GM21576 (cell line): ENCODE measurements around the gene ZDHHC19.
A peak's percentile ranks its signal among the peaks of the same experiment; 100 is the strongest.
"Not testable (repeated sequence)": the region's sequence is repeated elsewhere in the genome, so short reads cannot be mapped to it uniquely, and the experiment has no call there.

Experiments used
- ATAC-seq: cut with Tn5 transposase; IDR thresholded peaks from one replicate; pipeline ENCODE4 v1.9.1; 2021; ENCODE audit warnings: mild to moderate bottlenecking, moderate library complexity; ENCODE audit not compliant: unreplicated experiment

The ZDHHC19 gene

DNA sequence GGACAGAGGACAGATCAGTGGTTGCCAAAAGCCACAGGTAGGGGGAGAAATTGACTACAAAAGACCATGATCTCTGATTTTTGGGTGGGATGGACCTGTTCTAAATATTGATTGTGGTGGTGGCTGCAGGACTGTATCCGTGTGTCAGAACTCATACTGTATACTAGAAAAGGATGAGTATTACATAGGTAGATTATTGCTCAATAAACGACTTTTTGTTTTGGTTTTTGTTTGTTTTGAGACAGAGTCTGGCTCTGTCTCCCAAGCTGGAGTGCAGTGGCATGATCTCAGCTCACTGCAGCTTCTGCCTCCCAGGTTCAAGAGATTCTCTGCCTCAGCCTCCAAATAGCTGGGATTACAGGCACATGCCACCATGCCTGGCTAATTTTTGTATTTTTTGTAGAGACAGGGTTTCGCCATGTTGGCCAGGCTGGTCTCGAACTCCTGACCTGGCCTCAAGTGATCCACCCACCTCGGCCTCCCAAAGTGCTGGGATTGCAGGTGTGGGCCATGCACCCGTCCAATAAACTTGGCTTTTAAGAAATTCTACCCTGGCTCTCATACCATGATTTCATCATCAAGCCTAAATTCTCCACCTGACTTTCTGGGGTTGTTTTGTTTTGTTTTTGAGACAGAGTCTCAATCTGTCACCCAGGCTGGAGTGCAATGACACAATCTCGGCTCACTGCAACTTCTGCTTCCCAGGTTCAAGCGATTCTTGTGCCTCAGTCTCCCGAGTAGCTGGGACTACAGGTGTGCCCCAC is 5.6 kb downstream of the ZDHHC19 start:
- not testable (repeated sequence) for ATAC-seq

DNA sequence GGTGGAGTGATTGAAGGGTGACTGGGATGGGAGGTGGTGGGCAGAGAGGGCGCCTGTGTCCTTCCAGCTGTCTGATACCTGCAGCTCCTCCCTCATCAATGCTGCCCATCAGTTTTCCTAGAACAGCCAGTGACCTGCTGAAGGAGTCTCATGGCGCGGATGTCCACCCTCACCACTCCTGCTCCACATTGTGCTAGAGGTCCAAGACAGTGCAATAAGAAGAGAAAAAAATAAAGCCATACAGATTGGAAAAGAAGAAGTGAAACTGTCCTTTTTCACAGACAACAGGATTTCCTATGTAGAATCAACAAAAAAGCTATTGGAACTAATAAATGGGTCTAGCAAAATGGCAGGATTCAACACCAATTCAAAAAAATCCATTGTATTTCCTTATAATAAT is 7.4 kb downstream of the ZDHHC19 start:
- no peak for ATAC-seq

DNA sequence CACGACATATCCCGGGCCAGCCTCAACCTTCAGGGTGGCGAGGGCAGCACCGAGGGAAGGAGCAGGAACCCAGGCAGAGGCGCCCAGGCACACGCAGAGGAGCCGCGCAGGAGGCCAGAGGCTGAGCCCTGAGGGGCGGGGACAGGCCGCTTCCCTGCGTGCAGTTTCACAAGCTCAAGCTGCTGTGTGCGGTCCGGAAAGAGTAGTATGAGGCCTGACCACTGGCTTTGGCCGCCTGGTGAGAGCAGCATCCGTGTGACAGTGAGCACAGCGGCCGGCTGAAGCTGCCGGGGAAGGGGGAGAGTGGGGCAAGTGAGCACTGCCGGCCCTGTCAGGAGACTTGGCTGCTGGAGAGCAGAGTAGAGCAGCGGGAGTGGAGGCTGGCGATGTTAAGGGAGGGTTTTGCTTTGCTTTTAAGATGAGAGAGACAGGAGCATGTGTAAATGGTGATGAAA is 8.7 kb downstream of the ZDHHC19 start:
- no peak for ATAC-seq

DNA sequence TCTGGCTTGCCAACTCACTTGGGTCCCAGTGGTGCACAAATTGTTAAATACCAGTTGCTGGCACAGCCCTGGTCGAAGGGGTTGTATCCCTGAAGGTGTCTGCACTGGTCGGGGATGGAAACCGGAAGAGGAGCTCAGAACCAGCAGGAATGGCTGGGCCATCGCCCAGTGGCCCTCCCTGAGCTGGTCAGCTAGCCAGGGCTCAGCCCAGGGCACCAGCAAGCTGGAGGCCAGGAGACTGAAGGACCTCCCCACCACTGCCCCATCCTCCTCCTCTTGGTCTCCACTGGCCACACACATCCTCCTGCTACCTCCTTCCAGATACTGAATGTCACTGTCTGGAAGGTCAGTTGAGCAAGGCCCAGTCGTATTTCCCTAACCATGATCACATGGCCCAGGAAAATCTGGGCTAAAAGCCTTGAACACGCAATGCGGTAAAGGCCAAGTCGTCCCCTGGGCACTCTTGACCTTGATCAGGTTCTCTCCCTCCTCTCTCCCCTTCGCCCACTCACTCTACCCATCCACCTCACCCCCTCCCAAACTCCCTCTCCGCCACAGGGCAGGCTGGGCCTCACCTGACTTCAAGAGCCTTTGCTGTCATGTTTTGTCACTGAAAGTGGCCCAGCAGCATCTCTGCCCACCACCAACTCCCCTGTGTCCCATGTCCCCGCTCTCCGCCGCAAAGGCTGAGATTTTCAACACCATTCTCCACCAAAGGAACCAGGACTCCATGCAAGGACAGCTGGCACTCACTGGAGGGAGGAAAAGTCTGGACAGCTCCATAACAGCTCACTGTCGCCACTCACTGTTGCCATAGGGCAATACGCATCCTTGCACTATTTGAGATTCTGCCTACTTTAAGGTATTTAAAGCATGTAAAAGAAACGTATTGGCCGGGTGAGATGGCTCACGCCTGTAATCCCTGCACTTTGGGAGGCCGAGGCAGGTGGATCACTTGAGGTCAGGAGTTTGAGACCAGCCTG is 12.1 kb downstream of the ZDHHC19 start:
- ATAC-seq, result no peak

DNA sequence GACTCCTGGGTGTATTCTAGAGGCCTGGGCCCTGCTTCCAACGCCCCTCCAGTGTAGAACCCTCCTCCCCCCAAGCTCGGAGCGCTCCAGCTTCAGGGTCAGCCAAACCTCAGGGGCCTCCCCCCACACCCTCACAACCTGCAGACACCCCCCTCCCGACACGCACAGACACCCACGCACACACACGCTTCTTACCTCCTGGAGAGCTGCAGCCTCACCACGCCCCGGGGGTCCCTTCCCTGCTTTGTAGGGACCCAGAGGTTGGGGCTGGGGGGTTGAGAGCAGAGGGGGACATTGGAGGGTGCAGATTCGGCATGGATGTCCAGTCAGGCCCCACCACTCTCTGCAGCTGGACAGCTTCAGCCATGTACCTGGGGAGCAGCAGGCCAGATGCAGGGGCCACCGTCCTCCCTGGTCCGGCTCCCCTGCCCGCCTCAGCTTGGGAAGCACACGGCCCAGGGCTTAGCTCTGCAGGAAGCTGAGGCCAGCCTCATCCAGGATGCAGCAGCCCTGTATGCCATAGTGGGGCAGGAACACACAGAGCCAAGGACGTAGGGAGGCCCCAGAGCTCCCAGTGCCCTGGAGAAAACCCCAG is 13.0 kb downstream of the ZDHHC19 start:
- ATAC-seq, result no peak

DNA sequence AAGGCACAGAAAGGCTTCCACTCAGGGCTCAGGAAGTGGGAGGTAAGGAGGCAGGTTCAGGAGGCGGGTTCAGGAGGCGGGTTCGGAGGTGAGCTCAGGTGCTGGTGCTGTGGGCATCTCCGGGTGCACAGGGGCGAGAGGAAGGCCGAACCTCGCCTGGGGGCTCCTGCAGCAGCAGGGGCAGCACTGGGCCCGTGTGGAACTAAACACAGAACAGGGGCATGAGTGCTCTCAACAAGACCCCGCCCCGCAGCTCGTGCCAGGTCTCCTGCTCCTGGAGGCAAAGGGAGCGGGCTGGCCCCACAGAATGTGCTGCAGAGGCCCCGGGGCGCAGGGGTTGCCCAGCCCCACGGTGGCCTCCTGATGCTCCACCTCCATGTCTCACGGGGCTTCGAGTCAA is 13.7 kb downstream of the ZDHHC19 start:
- ATAC-seq, result no peak

DNA sequence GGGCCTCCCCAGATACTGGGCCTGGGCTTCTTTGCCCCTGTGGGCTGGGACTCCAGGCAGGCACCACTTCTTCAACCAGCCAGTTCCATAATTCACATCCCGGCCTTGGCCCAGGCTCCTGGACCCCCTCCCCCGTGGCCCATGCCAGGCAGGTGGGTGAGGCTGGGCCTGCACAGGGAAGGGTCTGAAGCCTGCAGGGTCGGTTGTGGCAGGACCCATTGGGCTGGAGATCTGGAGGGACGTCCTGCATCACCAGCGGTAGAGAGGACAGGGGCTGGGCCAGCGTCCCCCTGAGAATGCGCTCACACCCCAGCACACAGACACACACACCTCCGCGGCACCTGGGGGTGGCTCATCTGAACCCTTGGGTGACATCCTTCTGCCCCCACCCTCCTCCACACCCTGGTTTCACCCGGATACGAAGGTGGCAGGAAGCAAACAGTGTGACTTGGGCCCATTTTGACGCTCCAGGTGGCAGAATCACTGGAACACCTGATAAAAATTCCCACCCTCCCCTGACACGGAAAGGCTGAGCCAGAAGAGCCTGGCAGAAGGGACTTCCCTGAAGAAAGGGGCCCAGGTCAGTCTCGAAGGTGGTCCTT is 15.4 kb downstream of the ZDHHC19 start:
- no peak for ATAC-seq

DNA sequence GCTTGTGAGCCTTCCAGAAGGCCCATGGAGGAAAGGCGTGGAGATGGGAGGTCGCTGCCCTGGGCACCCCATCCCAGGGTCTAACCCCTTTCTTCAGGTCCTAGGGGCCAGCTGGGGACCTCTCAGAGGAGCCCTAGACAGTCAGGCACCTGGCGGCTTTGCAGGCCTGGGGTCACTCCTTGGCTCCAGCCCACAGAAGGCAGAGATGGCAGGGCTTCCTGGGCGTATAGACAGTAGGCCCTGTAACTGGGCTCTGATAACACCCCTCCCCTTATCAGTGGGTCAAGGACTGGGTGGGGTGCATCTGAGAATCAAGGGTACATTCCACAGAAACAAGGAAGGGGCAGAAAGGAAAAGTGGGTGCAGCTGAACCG is 16.7 kb downstream of the ZDHHC19 start:
- no peak for ATAC-seq

DNA sequence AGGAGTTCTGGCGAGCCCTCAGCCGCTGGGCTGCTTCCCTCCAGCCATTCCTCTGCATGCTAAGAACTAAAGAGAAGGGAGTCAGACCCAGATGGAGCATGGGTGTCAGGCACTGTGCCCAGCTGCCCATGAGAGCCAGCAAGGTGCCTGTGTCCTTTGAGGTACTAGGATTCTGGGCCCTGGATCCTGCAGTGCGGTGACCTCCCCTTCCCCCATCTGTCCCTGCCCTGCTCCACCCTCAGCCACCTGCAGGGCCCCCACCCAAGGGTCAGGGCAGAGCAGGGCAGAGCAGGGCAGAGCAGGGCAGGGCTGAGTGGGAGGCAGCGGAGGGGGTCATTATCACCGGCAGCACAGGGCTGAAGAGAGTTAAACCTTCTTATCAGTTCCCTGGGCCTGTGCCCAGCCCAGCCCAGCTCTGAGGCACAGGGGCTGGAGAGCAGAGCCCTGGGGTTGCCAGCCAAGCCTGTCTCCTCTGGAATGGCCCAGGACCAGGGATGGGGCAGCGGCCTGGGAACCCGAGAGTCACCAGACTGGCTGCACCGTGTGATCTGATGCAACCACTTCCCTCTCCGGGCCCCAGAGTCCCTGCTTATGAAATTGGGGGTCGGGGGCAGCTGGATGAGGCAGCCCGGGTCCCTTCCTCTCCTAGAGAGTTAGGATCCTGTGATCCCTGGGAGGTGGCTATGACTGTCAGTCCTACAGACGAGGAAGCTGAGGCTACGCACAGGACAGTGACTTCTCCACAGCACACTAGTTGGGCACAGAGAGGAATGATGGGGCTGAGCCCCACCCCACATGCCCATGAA is 17.3 kb downstream of the ZDHHC19 start:
- no peak for ATAC-seq

DNA sequence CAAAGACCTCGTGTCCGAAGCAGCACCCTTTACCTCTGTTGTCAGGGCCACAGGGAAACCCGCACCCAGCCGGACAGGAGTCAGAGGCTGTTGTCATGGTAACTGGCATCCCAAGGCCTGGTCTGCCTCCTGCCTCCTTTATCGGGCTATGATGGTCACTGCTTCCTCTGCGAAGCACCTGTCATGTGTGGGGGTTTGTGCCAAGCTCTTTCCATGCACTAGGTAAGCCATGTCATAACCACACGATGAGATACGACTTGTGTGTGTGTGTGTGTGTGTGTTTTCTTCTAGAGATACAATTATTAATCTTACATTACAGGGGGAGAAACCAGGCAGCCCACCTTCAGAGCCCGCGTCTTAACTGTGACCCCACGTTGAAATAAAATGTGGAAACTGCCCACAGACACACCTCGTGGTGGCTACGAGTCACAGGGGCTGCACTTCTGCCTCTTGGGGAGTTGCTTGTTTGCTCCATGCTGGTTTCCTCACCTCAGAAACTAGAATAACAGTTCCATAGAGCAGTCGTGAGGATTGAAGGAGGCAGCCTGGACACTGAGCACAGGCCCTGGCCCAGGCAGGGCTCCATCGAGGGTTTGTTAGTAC is 18.0 kb downstream of the ZDHHC19 start:
- no peak for ATAC-seq

DNA sequence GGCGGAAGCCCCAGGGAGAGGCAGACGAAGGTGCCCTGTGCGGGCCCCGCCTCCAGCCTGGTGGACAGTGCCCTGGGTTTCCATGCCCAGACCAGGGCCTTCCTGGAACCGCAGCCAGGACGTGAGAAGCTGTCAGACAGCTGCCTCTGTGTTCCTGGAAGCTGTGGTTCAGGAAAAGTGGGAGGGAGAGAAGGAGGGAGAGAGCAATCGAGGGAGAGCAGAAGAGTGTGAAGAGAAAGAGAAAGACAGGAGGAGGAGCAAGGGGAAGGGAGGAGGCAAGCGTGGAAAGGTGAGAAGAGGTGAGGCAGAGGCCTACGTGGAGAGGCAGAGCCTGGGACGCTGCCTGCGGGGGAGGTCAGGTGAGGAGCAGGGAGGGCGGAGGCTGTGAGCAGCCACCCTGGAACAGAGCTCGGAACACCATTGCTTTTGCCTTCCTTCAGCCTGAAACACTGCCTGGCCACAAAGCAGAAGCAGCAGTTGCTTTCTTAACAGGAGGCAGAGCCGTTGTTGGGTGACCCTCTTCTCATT is 18.6 kb downstream of the ZDHHC19 start:
- ATAC-seq, result peak; percentile 16

DNA sequence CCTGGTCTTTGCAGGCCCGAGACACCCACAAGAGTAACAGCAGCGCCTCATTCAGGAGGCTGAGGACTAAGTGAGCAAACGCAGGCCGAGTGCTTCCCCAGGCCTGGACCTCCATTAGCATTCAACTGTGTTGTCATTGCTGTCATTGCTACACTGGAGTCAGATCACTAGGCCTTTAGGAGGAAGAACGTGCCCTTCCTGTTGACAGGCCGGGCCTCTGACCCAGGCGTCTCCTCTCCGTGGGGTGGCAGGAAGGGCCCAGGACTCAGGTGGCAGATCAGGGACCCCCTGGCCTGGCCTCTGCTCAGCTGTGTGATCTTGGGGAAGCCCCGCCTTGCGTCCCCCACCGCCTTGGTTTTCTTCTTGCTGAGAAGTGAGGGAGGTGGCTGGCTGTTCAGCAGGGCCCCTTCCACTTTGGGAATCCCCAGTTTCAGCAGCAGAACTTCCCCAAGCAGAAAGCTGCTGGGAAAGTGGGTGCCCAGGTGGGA is 19.1 kb downstream of the ZDHHC19 start:
- ATAC-seq, result peak; percentile 29

DNA sequence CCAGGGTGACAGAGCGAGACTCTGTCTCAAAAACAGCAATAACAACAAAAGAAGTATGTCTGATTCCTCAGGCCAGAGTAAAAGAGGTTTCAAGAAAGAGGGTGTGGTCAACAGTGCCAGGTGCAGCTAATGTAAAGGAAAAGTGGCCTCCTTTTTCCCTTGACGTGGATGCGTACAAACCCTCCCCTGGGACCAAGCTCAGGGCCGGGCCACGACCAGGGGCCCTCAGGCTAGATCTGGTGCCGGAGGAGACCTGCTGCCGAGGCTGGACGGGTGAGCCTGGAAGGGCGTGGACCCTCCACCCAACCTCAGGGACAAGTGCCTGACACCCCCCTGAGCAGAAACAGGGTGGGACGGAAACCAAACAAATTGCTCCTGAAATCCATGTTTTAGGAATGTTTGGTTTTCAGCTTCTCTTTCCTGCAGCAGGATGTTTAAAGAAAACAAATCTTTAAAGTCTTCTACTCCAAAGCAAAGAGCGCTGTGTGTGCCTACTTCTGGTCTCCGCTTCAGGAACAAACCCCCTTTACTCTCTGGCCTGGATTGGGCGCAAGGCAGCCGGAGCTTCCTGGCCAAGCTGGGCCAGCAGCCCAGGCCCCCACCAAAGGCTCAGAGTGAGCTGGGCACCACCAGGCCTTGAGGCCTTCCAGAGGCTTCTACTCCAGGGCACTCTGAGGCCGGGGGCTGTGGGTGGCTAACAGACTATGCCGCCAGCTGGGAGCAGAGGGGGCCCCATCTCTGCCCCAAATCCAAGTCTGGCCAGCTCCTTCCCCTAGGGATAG is 21.4 kb downstream of the ZDHHC19 start:
- no peak for ATAC-seq

DNA sequence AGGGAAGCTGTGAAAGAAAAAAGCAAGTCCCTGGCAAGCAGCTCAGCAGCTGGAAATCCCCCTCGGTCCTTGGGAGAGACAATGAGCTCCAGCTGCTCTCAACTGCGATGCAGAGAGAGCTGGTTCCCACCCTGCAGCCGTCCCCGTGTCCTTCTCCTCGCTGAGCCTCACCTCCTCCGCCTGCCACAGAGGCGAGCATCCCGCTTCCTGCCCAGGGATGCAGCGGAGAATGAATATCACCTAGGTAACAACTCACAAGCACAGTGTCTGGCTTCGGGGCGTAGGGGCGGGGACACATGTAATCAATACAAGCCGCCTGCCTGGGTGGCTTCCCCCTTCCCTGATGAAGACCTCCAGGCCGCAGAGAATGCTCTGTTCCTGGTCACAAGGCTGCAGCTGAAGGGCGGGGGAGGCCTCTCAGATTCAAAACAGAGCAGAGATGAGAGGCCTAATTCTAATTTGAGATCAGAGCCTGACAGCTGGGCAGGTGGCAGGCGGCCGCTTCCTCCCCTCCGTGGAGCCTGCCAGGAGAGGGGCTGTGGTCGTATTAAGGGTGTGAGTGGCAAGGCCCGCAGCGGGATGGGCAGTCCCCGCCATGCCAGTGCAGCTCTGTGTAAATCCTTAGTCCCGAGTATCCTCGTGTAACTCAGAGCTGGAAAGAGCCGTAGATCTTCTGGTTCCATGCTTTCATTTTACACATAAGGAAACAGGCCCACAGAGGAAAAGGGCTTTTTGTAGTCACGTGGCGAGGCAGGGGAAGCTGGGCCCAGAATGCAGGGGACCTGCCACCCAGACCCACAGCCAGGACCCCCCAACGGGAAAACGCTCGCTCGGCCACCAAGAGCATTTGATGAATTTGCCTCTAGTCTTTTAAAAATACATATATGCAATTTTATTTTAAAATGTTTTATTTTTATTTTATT is 24.3 kb downstream of the ZDHHC19 start:
- peak; percentile 44 for ATAC-seq

DNA sequence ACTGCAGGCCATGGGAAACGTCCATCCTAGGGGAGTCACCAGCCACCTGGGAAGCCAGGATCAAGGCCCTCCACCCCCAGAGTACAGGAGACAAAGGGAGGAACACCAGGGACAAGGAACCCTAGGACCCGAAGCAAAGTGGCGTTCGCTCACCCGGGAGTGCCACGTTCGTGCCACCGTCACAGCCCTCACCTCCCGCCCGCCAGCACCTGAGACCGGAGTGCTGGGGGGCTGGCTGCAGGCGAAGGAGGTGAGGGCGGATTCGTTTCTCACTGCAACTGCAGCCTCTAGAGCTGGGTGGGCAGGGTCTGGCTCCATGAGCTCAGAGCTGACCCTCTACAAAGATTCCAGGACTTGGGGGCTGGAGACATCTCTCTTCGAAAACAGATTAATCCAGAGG is 26.3 kb downstream of the ZDHHC19 start:
- ATAC-seq, result no peak

DNA sequence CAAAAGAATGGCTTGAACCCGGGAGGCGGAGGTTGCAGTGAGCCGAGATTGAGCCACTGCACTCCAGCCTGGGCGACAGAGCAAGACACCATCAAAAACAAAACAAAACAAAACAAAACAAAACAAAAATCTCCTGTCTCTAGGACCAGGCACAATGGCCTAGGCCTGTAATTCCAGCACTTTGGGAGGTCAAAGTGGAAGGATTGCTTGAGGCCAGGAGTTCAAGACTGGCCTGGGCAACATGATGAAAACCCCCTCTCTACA is 27.1 kb downstream of the ZDHHC19 start:
- ATAC-seq, result not testable (repeated sequence)

DNA sequence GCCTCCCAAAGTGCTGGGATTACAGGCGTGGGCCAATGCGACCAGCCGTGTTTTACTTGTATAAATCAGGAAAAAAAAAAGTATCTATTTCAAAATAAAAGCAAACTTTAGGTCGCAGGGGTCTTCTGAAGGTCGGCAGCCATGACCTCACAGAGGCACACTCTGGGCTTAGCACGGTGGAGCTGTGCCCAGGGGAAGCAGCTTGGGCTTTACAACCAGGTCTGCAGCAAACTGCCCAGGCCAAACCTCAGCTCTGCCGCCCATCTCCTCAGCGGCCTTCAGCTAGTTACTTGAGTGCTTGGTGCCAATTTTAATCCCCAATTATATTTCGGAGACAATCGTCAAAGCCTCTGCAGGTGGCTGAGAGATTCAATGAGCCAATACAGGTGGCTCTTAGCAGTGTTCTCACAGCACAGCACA is 30.1 kb downstream of the ZDHHC19 start:
- ATAC-seq, result no peak

DNA sequence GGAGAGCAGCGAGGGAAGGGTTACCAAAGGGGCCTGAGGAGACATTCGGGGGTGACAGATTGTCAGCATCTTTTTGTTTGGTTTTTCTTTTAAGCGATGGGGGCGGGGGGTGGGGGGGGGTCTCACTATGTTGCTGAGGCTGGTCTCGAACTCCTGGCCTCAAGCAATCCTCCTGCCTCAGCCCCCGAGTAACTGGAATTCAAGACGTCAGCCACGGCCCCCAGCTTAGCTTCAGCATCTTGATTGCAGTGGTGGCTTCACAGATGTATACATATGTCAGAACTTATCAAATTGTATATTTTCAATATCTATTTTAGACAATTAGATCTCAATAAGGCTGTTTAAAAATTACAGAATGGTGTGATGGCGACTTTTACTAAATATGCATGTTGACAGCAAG is 30.9 kb downstream of the ZDHHC19 start:
- ATAC-seq, result no peak
